Stimulated activated CD4-positive, alpha-beta T cell treated with anti-CD3 and anti-CD28 coated beads, Interleukin-4, amount 100 ng/mL, for 48 hours (primary cell): ENCODE results near the gene DUSP7.
"Not testable (repeated sequence)": the region's sequence is repeated elsewhere in the genome, so short reads cannot be mapped to it uniquely, and the experiment has no call there.

Source experiments
- DNase-seq, 2 donors: peaks; one replicate each; pipeline ENCODE4 v3.0.0-alpha.2; 2020; ENCODE audit warnings: low read depth in 2 of 2

DUSP7 gene

GRCh38 chr3:52047295-52047960 lies 8.9 kb downstream of the DUSP7 start:
- no peak for DNase-seq

GRCh38 chr3:52046902-52047239 lies 9.5 kb downstream of the DUSP7 start:
- DNase-seq = no peak

- DNase-seq = no peak
Observed at GRCh38 chr3:52046186-52046901, 10.0 kb downstream of the DUSP7 start.

- no peak for DNase-seq
Observed at GRCh38 chr3:52044869-52045619, 11.3 kb downstream of the DUSP7 start.

GRCh38 chr3:52043750-52044149 lies 12.6 kb downstream of the DUSP7 start:
- DNase-seq = no peak

GRCh38 chr3:52043039-52043438 lies 13.3 kb downstream of the DUSP7 start:
- DNase-seq = not testable (repeated sequence)

- DNase-seq = no peak
Observed at GRCh38 chr3:52041118-52041731, 15.1 kb downstream of the DUSP7 start.

- DNase-seq = no peak
Observed at GRCh38 chr3:52040600-52040999, 15.8 kb downstream of the DUSP7 start.

- DNase-seq = no peak
Observed at GRCh38 chr3:52039846-52040245, 16.5 kb downstream of the DUSP7 start.

GRCh38 chr3:52039426-52039825 lies 16.9 kb downstream of the DUSP7 start:
- no peak for DNase-seq

- no peak for DNase-seq
Observed at GRCh38 chr3:52038227-52038626, 18.1 kb downstream of the DUSP7 start.

GRCh38 chr3:52037291-52037690 lies 19.1 kb downstream of the DUSP7 start:
- no peak for DNase-seq

GRCh38 chr3:52036829-52037228 lies 19.5 kb downstream of the DUSP7 start:
- no peak for DNase-seq

- DNase-seq = no peak
Observed at GRCh38 chr3:52036222-52036694, 20.1 kb downstream of the DUSP7 start.

GRCh38 chr3:52034651-52035050 lies 21.7 kb downstream of the DUSP7 start:
- DNase-seq = no peak

- no peak for DNase-seq
Observed at GRCh38 chr3:52034212-52034611, 22.2 kb downstream of the DUSP7 start.

GRCh38 chr3:52033748-52034147 lies 22.6 kb downstream of the DUSP7 start:
- DNase-seq = not testable (repeated sequence)

GRCh38 chr3:52032702-52033408 lies 23.5 kb downstream of the DUSP7 start:
- DNase-seq = no peak

- no peak for DNase-seq
Observed at GRCh38 chr3:52031896-52032295, 24.5 kb downstream of the DUSP7 start.

GRCh38 chr3:52030714-52031310 lies 25.6 kb downstream of the DUSP7 start:
- no peak for DNase-seq

- DNase-seq = no peak
Observed at GRCh38 chr3:52029535-52029934, 26.8 kb downstream of the DUSP7 start.
